GOT3 (cell line): ENCODE results near the gene PTPN2.
"Not testable (repeated sequence)": the region's sequence is repeated elsewhere in the genome, so short reads cannot be mapped to it uniquely, and the experiment has no call there.

Source experiments
- DNase-seq: peaks from one replicate; lab custom pipeline; 2025; ENCODE audit warnings: mixed read lengths; lab: John Stamatoyannopoulos, UW

The PTPN2 gene

DNA sequence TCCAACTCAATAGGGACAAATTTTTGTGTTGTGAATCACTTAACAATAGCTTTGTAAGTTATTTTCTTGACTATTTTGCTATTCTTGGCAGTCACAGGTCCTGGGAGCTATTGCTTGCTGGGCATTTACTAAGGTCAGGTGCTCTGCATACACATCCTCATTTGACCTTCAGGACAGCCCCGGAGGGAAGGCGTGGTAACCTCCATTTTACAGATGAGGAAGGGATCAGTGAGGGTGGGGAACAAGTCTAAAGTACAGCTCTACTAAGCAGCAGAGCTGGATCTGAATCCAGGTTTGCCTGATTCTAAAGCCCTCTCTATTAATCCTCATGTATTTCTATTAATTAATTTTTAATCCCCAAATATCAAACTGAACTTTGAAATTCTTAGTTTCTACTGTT is 58.8 kb downstream of the PTPN2 start:
- no peak for DNase-seq

DNA sequence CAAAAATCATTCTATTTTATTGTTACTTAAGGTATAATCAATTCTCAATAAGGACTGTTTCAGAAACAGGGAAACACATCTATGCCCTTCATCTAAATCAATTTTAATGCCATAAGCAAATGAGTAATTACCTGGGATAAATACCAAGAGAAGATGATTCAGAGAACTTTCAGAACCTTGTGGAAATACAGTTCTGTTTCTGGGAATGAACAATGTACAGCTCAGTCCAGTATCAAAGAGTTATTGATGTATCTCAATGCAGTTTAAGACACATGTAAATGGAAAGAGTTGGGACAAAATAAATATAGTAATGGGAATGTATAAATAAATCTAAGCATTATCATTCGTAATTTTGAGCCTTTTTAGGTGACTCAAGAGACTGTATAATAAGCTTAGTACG is 60.1 kb downstream of the PTPN2 start:
- DNase-seq, result no peak

DNA sequence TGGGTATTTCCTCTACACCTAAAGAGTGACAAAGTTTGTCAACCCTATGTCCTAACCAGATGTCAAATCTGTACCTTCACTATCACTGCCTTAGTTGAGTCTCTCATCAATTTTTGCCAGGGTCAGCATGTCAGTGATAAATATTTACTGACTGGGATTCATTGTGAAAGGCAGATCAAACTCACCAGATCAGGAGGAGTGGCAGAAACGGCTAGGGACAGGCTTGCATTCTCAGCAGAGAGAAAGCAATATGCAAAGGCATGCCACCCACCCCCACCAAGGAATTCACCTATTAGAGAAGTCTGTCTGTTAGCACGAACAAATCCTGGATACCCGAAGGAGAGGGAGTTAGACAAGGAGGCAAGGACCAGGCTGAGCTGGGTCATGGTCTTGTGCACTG is 62.6 kb downstream of the PTPN2 start:
- DNase-seq, result no peak

DNA sequence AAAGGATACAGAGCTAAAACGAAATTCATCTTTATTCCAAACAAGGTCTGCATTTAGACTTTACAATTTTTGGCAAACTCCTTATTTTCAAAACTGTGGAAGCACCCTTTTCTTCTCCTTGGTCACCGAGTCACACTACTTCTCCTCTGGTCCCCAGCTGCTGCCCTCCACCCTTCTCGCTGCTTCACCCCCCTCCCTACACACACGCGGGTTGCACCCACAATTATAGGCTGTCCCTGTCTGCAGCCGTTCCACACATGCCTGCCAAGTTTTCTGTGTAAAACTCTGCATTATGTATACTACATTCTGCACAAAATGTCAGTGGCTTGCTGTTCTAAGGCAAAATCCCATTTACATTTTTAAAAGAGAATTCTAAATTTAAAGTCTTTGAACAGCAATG is 63.5 kb downstream of the PTPN2 start:
- DNase-seq, result no peak

DNA sequence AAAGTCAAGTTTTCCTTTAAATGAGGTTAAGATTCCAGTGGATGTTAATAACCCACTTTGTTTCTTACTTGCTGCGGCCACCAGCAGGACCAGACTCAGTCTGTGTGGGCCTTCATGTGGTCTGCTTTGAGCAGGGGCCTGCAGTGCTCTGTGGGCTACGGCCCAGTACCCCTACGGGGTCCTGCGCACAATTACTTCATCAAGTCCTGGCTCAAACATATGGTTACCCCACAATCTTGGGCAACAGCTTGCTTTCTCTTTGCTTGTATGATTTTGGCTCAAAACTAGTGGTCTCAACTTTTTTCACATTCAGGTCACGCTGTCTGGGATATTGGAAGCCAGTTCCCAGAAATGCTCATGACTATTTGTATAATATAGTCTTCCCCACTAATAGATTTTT is 64.2 kb downstream of the PTPN2 start:
- DNase-seq, result no peak

DNA sequence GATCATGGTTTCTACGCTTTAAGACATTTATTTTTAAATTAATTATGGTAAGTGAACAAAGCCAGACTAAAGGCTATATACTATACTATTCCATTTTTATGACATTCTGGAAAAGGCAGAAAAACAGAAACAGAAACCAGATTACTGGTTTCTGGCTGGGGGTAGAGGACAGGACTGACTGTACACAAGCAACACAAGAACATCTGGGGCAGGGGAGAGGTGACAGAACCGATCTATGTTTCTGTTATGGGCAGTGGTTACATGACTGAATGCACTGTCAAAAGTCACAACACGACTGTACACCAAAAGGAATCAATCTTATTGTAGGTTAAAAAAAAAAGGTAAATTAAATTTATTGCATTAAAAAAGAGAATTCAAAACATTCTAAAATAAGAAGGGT is 64.7 kb downstream of the PTPN2 start:
- DNase-seq, result no peak

DNA sequence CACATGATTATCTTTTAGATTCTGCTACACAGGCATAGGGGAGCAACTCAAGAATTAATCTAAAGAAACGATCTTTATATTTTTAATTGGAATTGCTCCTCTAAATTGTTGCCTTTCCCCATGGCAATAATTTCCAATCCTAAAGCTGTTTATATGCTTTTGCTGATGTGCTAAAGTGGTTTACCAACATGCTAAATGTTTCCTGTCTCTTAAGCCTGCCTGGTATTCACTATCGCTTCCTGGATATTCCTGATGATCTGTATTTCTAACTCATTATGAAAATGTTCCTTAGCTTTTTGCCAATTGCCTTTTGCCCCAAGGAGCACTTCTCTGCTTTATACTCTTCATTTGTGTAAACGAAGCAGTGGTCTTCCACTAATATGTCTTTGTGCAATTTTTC is 65.8 kb downstream of the PTPN2 start:
- no peak for DNase-seq

DNA sequence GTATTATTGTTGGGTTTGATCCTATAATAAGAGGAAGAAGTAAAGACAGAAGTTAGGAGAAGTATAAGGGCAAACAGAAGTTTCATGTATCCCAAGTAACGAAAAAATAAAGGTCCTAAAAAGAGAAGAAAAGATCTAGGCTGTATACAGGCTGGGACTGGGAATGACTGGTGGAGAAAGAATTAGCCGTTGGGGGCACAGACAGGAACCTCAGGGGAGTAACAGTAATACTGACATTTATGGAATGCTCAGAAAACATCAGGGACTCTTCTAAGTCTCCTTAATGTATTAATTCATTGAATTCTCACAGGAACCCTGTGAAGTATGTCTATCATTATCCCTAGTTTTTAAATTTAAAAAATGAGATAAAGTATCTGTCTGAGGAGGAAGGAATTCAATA is 67.6 kb downstream of the PTPN2 start:
- DNase-seq, result no peak

DNA sequence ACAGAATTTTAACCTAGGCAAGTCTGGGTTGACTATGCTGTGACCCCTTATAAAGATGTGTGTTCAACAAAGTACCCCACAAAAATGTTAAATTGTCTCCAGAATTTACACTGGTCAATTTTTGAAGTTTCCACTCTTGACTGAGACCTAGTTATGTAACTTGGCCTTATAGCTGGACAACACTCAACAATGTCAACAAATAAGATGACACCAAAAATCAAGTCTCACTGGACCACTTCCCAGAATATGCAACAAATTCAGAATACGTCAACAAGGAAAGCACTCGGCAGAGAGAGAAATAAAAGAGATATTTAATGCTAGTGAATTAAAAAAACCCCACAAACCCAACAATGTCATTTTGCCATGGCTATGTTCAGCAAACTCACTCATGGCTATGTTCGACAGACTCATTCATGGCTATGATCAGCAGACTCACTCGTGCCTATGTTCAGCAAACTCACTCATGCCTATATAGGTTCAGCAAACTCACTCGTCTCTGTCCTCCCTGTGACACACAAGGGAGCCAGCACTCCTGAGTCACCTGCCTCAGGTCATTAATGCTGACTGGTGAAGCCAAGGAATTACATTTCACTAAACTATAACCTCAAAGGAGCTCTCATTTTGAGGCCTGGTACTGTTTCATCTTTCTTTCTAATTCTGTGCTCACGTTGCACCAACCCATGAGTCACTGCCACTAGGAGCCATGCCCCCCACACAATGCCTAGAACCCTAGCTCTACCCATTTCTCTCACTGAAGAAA is 72.7 kb downstream of the PTPN2 start:
- DNase-seq, result no peak

DNA sequence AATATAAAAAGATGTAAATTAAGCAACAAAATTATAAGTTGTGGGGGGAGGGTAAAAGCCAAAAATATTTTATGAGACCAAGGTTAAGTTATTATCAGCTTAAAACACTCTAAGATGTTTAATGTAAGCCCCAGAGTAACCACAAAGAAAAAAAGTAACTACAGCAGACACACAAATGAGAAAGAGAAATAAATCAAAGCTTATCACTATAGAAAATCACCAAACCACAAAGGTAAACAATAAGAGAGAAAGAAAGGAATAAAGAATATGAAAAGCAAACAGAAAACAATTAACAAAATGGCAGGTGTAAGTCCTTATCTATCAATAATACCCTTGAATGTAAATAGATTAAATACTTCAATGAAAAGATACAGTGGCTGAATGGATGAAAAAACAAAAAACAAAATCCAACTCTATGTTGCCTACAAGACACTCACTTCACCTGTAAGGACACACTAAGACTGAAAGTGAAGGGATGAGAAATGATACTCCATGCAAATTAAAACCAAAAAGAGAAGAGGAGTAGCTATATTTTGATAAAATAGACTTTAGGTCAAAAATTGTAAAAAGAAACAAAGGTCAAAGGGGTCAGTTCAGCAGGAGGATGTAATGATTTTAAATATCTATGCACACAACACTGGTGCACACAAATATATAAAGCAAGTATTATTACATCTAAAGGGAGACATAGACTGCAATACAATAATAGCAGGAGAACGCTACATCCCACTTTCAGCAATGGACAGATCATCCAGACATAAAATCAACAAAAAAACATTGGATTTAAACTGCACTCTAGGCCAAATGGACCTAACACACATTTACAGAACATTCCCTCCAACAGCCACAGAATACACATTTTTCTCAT is 80.7 kb downstream of the PTPN2 start:
- DNase-seq, result no peak

DNA sequence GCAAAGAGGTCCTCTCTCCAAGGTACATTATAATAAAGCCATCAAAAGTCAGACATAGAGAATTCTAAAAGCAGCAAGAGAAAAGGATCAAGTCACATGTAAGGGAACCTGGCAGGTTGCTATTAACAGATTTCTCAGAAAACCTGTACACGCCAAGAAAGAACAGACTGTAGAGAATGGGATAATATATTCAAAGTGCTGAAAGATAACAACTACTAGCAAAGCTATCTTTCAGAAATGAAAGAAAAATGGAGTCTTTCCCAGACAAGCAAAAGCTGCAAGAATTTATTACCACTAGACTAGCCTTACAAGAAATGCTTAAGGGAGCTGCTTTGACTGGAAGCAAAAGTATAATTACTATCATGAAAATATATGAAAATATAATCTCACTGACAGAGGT is 81.5 kb downstream of the PTPN2 start:
- DNase-seq, result no peak

DNA sequence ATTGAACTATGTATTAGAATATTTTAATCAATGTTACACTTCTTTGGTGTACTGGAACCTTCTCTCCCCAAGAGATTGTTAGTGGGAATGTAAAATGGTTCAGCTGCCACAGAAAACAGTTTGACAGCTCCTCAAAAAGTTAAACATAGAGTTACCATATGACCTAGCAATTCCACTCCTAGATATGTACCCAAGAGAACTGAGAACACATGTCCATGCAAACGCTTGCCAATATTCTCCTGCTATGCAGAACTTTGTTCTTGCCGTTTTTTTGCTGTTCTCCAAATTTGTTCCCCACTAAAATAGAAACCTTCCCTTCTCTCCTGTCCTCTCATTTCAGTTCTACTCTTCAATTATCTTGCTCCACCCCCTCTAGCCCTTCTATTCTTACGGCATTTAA is 87.6 kb downstream of the PTPN2 start:
- DNase-seq, result no peak

DNA sequence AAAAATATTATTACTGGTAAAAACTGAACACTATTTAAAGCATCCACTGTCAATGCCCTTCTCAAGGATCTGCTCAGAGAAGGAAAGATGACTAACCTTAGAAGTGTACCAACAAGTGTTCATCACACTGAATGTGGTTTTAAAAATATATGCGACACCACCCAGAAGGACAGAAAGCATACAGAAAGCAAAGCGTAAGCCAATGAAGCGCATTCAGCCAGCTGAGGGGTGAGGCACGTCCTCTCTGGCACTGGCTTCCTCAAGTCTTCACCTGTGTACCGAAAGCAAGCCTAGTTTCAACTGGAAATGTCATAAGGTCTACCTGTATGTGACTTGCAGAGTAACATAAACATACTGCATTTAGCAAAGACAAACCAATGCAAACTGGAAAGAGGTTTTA is 92.4 kb downstream of the PTPN2 start:
- no peak for DNase-seq

DNA sequence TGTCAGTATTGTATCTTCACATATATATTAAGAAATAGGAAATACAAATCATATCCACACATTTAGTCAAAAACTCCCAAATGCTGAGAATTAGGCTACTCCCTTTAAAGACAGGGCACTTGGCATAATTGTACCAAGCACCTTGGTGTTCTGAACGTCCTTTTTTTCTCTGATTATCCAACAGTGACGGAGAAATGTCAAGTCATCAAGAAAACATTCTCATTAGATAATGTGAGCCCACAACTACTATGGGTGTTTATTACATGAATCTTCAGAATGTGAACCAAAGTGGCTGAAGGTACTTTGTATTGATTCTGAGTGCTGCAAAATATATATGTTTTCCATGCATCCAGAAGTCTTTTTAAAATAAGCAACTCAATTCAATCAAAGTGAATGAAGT is 97.4 kb downstream of the PTPN2 start:
- DNase-seq, result no peak

DNA sequence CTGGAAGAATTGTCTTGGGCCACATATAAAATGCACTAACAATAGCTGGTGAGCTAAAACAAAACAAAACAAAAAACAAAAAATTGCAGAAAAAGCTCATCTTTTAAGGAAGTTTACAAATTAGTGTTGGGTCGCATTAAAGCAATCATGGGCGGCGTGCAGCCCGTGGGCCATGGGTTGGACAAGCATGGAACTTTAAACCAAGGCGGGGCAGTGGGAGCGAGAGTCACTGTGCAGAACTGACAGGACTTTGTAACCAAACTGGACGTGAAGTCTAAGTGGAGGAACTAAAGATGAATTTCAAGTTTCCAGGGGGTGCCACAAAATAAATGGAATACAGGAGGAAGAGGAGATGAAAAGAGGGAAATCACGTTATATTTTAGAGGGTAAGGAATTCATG is 100.5 kb downstream of the PTPN2 start:
- DNase-seq, result no peak

DNA sequence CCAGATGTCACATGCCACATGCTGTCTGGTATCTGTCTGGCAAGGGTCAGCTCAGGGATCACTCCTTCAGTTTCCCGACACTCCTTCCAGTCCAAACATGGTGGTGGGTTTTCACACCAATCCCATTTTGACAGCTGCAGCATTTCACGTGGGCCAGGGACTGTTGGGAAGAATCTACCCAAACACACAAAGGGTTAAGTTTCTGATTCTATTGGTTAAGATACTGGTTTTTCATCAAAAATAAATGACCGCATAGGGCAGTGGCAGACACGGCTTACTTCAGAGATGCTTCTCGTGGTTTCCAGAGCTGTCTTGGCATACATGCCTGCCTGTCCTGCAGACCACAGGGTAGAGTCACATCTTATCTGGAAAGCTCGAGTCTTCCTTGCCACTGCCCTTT is 101.5 kb downstream of the PTPN2 start:
- DNase-seq, result no peak

DNA sequence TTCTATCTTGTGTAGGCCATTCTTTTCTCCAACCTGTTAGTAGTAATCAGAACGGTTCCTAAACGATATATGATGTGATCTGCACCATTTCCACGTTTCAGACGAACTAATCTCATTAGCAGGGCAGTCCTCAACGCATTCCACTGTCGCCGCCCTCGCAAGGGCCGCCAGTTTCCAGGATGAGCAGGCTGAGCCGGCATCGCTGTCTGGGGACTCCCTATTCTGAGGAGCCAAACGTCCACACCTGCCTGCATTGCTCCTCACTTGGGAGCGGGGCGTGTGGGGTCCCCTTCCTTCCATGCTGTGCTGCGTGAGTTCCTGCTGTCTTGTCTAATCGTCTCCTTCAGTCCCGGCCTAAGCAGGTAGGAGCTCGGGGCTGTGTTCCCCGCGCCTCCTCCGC is 104.6 kb downstream of the PTPN2 start:
- DNase-seq, result no peak

DNA sequence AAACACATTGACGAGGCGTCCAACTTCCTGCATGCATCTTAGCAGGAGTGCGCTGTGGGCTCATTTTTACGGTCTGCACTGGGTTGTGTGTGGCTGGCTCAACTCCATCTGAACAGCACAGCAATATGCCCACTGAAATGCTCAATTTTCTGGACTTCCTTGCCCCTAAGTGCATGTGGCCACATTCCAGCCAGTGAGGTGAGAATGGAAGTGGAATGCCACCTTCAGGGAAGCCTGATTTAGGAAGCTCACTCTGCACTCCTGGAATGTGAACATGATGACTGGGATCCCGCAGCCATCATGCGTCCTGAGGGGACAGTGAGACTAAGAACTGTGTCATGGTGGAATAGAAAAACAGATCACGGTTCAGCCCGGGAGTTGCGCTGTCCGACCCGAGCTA is 105.0 kb downstream of the PTPN2 start:
- no peak for DNase-seq

DNA sequence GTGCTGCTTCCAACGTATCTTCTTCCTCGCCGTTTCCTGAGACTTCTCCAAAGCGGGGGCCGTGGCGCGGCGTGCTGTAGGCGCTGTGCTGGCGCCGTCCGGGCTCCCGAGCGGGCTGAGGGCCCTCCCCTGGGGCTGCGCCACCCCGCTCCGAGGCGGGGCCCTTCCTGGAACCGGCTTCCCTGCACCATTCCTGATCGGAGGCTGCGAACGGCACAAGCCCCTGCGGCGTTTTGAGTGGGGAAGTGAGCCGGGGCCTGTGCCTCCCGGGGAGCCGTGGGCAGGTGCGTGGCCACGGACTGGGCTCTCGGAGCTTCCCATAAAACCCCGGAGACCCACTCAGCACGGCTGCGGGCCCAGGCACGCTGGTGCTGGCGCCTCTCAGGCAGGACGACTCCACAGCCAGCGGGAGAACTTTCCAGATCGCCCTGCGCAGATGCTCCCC is 106.5 kb downstream of the PTPN2 start:
- no peak for DNase-seq

DNA sequence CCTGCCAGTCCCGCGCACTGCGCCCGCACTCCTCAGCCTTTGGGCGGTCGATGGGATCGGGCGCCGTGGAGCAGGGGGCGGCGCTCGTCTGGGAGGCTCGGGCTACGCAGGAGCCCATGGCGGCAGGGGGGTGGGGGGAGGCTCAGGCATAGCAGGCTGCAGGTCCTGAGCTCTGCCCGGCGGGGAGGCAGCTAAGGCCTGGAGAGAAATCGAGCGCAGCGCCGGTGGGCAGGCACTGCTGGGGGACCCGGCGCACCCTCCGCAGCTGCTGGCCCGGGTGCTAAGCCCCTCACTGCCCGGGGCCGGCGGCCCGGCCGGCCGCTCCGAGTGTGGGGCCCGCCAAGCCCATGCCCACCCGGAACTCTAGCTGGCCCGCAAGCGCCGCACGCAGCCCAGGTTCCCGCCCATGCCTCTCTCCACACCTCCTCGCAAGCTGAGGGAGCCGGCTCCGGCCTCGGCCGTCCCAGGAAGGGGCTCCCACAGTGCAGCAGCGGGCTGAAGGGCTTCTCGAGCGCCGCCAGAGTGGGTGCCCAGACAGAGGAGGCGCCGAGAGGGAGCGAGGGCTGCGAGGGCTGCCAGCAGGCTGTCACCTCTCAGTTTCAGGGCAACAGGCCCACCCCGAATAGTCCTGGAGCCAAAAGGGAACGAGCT is 107.1 kb downstream of the PTPN2 start:
- no peak for DNase-seq

DNA sequence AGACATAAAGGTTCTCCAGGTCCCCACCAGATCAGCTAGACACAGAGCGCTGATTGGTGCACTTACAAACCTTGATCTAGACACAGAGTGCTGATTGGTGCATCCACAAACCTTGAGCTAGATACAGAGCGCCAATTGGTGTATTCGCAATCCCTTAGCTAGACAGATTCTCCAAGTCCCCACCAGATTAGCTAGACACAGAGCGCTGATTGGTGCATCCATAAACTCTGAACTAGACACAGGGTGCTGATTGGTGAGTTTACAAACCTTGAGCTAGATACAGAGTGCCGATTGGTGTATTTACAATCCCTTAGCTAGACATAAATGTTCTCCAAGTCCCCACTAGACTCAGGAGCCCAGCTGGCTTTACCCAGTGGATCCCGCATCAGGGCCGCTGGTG is 107.6 kb downstream of the PTPN2 start:
- not testable (repeated sequence) for DNase-seq

DNA sequence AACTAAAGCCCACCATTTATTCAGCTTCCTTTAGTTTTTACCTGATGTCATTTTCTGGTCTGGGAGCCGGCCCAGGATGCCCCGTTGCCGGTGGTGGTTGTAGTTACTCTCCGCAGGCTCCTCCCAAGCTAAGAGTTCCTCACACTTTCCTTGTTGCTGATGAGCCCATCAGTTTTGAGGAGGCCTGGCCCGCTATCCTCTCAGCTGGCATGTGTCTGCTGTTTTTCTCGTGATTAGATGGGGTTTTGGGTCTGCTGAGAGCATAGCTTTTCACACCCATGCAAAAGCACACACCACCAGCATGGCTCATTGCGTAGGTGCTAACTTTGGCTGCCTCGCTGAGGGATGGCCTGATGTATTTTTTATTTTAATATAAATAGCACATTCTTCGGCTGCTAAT is 109.1 kb downstream of the PTPN2 start:
- DNase-seq, result no peak

DNA sequence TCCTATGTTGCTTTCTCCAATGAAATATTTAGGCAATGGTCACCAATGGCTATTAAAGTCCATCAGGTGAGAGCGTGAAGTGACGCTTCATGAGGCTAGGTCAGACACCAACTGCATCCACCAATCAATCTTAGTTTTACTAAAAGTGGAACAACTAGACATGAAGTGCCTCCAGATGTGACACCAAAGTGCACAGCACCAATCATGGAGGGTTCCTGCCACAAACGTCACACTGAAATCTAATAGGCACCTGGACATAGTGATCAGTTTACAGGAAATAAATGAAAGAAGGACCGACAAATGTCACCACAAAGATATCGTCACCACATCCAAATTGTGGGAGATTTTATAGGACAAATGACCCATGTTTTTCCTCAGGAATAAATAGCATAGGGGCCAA is 110.7 kb downstream of the PTPN2 start:
- no peak for DNase-seq
